BJ (cell line): ENCODE results near the gene RRP9. TPM values are rescaled to one million over a fixed set of nuclear protein-coding genes. Genes with fewer than 3 reads are reported as not detected.

Experiments used
- CTCF ChIA-PET: fragments of 350-600 bp; formaldehyde crosslinking; extraction: SDS; loops from one replicate; lab custom pipeline; 2021; ENCODE audit warnings: antibody characterized with exemption, inconsistent platforms; lab: Yijun Ruan, JAX
- POLR2A ChIA-PET: fragments of 300-600 bp; sonication (Branson Sonifier 250); formaldehyde crosslinking; extraction: SDS; loops from one replicate; lab custom pipeline; 2021; ENCODE audit warnings: antibody characterized with exemption; lab: Charles Lee
- DNase-seq: peaks from one replicate; pipeline ENCODE4 v3.0.0-alpha.2; 2011; ENCODE audit warnings: low read depth
- H3K27me3 ChIP-seq: 2 replicates; pipeline ENCODE4 v1.6.0; 2011; ENCODE audit warnings: low read length; ENCODE audit not compliant: control insufficient read depth, insufficient read depth
- H3K36me3 ChIP-seq: 2 replicates; pipeline ENCODE4 v1.5.1; 2011; ENCODE audit warnings: low read length; ENCODE audit not compliant: control insufficient read depth, insufficient read depth
- H3K4me3 ChIP-seq: 2 replicates; pipeline ENCODE4 v1.5.1; 2011; ENCODE audit warnings: low read depth, mild to moderate bottlenecking, control low read depth, low read length
- polyA plus RNA-seq: library from polyadenylated mRNA; depleted of rRNA; stranded (reverse); fragments of >200 nt; gene quantifications from 2 replicates; pipeline ENCODE4 v1.2.3, GENCODE V29; 2011
- TF ChIP-seq, protein P1 (sequence below): IDR thresholded peaks from 2 replicates; pipeline ENCODE4 v1.5.1; 2011; ENCODE audit warnings: low read depth, mild to moderate bottlenecking, control low read depth, inconsistent platforms, low read length, moderate library complexity; ENCODE audit not compliant: insufficient read depth

Gene RRP9
- polyA plus RNA-seq, 1 experiment, result 23.4 TPM

DNA sequence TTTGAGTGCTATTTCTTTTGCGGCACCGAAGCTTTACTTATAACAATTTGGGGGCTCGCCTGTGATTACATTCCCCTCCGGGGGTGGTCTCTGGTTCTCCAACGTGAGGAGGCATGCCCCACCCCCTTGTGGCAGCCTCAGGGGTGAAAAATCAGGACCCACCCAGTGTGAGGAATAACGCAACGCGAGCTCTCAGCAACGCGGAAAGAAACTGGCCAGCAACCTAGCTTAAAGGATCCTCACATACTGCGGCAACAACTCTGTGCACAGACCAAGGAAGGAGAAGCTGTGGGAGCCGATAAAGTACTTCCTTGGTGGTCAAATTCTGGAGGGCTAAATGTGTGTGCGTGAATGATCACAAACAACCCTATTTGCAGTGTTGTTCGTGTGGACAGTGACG, 44.3 kb downstream of the RRP9 start:
- Histone ChIP-seq H3K27me3 (peaks cover 4% of the 10 kb centered on the region; the same call in 1 of the 2 replicates), H3K4me3 (no peak overlapping the region), H3K36me3 (no peaks in the 10 kb centered on the region)
- TF ChIP-seq, protein P1, sequence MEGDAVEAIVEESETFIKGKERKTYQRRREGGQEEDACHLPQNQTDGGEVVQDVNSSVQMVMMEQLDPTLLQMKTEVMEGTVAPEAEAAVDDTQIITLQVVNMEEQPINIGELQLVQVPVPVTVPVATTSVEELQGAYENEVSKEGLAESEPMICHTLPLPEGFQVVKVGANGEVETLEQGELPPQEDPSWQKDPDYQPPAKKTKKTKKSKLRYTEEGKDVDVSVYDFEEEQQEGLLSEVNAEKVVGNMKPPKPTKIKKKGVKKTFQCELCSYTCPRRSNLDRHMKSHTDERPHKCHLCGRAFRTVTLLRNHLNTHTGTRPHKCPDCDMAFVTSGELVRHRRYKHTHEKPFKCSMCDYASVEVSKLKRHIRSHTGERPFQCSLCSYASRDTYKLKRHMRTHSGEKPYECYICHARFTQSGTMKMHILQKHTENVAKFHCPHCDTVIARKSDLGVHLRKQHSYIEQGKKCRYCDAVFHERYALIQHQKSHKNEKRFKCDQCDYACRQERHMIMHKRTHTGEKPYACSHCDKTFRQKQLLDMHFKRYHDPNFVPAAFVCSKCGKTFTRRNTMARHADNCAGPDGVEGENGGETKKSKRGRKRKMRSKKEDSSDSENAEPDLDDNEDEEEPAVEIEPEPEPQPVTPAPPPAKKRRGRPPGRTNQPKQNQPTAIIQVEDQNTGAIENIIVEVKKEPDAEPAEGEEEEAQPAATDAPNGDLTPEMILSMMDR, result no peak
- ChIA-PET POLR2A (no interaction called here), CTCF (no interaction called here)
- DNase-seq, result no peak

DNA sequence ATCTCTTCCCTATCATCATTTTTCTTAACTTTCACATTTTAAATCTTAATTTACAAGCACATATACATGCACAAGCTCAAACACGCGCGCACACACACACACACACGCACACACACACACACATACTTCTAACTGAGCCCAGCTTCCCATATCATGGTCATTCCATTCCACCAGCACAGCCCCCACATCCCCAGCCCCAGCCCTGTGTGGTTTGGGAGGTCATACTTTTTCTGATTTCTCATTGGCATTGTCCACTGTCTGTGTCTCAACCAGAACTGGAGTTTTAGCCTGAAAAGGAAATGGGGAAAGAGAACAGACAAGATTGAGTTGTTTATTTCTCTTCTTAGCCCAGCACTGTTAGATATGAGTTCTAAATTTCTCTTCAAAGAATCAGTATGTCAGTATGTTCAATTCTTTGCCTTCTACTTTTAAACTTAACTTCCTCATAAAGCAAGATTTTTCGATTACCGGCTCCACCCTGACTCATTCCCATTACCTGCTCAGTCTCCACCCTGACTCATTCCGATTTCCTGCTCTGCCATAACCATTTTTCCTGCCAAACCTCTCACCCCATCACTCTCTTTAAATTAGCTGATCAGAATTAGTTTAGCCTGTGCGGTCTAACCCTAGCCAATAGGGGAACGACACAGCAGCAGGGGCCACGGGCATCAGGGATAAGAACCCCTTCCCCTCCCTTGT, 44.9 kb downstream of the RRP9 start:
- ChIA-PET POLR2A (no interaction called here), CTCF (no interaction called here)
- no peak for DNase-seq
- Histone ChIP-seq H3K4me3 (no peak overlapping the region), H3K27me3 (peaks cover 4% of the 10 kb centered on the region; the same call in 1 of the 2 replicates), H3K36me3 (no peaks in the 10 kb centered on the region)
- TF ChIP-seq, protein P1, result no peak

DNA sequence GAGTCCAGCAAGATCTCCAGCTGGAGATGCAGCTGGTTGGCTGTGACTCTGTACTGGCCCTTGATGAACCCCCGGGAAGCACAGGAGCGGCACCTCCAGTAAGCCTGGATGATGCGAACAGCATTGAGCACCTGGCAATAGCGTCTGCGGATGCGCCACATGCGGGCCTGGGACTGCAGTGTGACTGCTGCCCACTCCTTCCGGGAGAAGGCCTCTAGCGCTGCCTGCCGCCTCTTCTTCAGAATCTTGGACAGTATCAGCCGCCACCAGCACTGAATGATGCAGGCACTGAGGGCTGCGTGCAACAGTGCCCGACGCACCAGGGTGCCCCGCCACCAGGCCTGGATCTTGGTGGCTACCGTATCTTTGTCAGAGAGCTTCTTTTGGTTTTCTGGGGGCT, 46.8 kb downstream of the RRP9 start:
- peaks cover 2% of the 10 kb centered on the region; the same call in 1 of the 2 replicates for H3K27me3 ChIP-seq
- H3K36me3 ChIP-seq, result no peaks in the 10 kb centered on the region
- H3K4me3 ChIP-seq, result no peak overlapping the region
- CTCF ChIA-PET, result no interaction called here
- TF ChIP-seq, protein P1, result no peak
- POLR2A ChIA-PET, result no interaction called here
- no peak for DNase-seq

DNA sequence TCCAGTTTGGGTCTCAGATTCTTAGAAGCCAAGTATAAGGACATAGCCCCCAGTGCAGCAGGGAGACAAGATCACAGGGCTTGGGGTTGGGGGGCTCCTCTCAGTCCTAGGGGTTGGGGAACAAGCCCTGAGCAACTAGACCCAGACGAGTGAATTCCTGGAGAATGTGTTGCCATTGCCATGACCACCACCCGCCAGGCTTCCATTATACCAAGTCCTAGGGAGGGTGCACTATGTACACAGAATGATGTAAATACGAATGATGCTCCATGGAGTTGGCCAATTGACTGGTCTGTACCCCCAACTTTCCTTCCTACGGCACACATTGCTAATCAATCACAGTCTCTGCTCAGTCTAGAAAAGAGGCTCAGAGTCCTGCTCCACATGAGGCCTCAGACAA, 47.3 kb downstream of the RRP9 start:
- peaks cover 2% of the 10 kb centered on the region; the same call in 1 of the 2 replicates for H3K27me3 ChIP-seq
- TF ChIP-seq, protein P1, result no peak
- no peak for DNase-seq
- H3K36me3 ChIP-seq, result no peaks in the 10 kb centered on the region
- H3K4me3 ChIP-seq, result no peak overlapping the region
- POLR2A ChIA-PET, result no interaction called here
- CTCF ChIA-PET, result no interaction called here

DNA sequence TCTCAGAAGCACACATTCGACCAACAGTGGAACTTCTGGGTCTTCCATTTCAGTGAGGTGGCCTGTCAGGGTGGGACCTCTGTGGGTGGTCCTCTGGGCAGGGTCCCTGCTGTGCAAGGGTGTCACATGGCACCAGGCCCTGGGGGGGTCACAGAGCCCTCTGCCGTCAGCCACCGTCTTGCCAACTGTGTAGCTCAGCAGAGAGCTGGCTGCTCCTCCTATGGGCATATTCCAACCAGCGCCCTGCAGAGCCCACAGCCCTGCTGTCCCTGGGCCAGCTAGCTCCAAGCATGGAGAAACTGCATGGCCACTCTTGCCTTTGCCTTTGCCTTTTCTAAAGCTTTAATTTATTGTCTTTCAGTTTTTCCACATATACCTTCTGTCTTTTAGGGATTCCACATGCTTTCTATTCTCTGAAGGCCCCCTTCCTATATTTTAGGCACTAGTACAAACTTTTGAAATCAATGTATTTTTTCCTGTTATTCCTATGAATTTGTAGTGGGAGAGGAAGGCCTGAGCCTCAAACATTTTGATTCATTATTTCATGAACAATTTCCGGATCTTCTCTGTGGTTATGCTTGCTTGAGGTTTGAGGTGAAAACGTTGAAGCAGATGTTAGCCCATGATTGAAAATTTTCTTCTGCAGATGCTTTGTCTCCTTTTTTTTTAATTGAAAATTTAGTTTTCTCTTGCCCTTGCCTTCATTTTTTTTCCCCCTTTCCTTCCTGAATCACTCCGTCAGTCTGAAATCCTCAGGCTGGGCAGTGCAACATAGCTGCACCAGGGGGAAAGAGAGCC, 50.3 kb downstream of the RRP9 start:
- TF ChIP-seq, protein P1, result no peak
- Histone ChIP-seq H3K36me3 (no peaks in the 10 kb centered on the region), H3K27me3 (peaks cover 2% of the 10 kb centered on the region; the same call in 1 of the 2 replicates), H3K4me3 (no peak overlapping the region)
- ChIA-PET POLR2A (no interaction called here), CTCF (no interaction called here)
- no peak for DNase-seq
